Measurements from ENCODE around the gene MRPL23.

The MRPL23 gene

DNA sequence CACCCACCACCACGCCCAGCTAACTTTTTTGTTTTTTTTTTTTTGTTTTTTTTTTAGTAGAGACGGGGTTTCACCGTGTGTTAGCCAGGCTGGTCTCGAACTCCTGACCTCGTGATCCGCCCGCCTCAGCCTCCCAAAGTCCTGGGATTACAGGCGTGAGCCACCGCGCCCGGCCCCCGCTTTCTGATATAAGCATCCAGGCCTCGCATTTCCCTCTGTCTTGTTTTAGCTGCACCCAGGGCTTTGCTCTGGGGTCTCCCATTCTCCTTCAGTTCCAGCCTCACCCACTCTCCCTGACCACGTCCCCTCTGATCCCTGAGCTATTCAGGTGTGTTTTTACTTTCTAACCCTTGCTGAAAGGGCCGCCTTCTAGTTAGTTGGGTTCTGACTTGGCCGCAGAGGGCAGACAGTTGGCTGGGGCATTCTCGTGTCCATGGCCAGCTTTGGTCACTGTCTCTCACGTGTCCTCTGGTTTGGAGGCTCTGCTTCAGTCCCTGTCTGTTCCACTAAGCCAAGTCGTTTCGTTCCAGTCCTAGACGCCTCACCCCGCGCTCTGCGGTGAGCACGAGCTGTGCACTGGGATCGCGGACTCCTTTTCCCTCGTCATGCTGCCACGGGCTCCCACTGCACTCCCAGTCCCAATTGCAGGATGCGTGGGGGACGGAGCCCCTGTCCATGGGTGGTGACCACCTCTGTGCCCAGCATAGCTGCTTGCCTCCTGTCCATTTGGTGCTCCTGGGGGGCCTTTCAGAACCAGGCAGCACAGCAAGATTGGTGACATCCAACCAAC is 33.7 kb upstream of the MRPL23 start:
- FAIRE-seq, result no peak
- TF ChIP-seq POLR2AphosphoS5 (IDR thresholded peaks at IDR 0.05; ENCODE audit: low read depth, low read length), result no peak
- no peak for TF ChIP-seq PAX5 (IDR thresholded peaks at IDR 0.05; ENCODE audit: insufficient read depth, low read length, severe bottlenecking)
- no peak for TF ChIP-seq POLR2A (IDR thresholded peaks at IDR 0.05; ENCODE audit: low read depth, low read length)
- TF ChIP-seq POU2F2 (IDR thresholded peaks at IDR 0.05; ENCODE audit: low read depth, low read length), result no peak
- TF ChIP-seq TAF1 (IDR thresholded peaks at IDR 0.05; ENCODE audit: low read depth, low read length), result no peak
- TF ChIP-seq SPI1 (IDR thresholded peaks at IDR 0.05; ENCODE audit: low read depth, low read length), result no peak
- no peak for DNase-seq (ENCODE audit: insufficient read length, low spot score)

DNA sequence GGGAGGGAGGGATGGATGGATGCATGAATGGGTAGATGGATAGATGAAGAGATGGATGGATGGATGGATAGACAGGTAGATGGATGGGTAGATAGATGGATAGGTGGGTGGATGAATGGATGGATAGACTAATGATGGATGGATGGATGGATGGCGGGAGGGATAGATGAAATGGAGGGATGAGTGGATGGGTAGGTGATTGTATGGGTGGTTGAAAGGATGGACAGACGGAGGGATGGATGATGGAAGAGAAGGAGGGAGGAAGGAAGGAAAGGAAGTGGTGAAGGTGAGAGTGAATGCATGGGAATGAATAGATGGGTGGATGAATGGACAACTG is 31.4 kb upstream of the MRPL23 start:
- TF ChIP-seq POLR2A (IDR thresholded peaks at IDR 0.05; ENCODE audit: low read depth, low read length), result peak; percentile 59; the same call in 1 of the 2 replicates
- no peak for TF ChIP-seq TAF1 (IDR thresholded peaks at IDR 0.05; ENCODE audit: low read depth, low read length)
- no peak for TF ChIP-seq POLR2AphosphoS5 (IDR thresholded peaks at IDR 0.05; ENCODE audit: low read depth, low read length)
- no peak for TF ChIP-seq PAX5 (IDR thresholded peaks at IDR 0.05; ENCODE audit: insufficient read depth, low read length, severe bottlenecking)
- DNase-seq (ENCODE audit: insufficient read length, low spot score) (no peak), FAIRE-seq (peak; percentile 64)

DNA sequence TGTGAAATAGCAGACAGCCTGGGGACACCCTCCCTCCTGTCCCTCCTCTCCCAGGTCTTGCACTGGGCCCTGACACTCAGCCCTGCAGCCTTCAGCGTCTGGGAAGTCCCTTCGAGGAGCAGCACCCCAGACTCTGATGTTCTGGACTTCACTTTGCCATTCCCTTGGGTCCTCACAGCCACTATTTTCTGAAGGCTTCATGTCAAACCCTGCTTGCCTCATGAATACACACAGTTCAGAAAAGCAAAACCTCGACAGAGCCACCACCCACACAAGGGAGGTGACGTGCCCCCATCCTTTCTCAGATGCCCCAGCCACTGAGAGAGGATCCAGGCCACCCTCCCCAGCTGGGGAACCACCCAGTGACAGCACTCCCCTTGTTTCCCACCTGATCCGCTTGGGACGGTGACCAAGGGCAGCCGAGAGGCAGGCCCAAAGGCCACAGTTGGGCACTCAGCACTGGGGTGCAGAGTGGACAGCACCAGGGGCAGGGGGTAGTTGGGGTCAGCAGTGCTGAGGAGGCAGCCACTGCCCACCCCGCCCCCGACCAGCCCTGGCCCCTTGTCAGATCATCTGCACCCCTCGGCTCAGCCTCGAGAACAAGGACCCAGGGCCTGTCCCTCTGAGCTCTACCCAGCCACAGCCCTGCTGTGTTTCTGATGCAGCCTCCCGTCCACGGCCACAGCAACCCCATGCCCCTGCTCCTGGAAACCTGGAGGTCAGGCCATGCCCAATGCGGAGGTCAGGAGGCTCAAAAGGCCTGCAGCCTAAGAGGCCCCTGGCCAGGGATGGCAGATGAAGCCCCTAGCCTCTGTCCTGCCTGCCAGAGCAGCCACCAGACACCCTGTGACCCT is 30.8 kb upstream of the MRPL23 start:
- FAIRE-seq (no peak), DNase-seq (ENCODE audit: insufficient read length, low spot score) (peak; percentile 64)
- TF ChIP-seq POLR2AphosphoS5 (IDR thresholded peaks at IDR 0.05; ENCODE audit: low read depth, low read length), result peak; percentile 77
- TF ChIP-seq POLR2A (IDR thresholded peaks at IDR 0.05; ENCODE audit: low read depth, low read length), result peak; percentile 32; the same call in 1 of the 2 replicates
- TF ChIP-seq TAF1 (IDR thresholded peaks at IDR 0.05; ENCODE audit: low read depth, low read length), result no peak

DNA sequence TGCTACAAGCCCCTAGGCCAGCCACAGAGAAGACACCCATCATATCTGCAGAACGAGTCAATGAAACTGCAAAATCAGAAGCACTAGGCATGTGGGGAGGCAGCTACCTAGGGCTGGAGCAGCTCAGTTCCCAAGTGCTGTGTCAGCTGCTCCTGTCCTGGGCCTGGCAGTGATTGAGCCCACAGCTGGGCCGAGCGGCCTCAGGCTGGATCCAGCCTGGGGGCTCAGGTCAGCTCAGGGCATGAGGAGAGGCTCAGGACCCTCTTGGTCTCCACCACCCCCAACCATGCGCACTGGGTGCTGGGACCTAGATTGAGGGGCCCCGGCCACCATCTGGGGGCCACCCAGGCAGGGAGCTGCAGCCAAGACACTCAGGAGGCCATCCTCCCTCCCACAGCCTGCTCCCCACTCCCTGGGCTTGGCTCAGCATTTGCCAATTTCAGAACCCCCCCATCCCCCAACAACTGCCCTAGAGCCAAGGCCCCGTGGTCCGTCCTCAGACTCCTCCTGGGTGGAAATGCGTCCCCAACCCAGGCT is 30.1 kb upstream of the MRPL23 start:
- no peak for TF ChIP-seq PAX5 (IDR thresholded peaks at IDR 0.05; ENCODE audit: insufficient read depth, low read length, severe bottlenecking)
- TF ChIP-seq POLR2AphosphoS5 (IDR thresholded peaks at IDR 0.05; ENCODE audit: low read depth, low read length), result peak; percentile 17; the same call in 1 of the 2 replicates
- peak; percentile 17 for TF ChIP-seq POLR2A (IDR thresholded peaks at IDR 0.05; ENCODE audit: low read depth, low read length)
- TF ChIP-seq SPI1 (IDR thresholded peaks at IDR 0.05; ENCODE audit: low read depth, low read length), result no peak
- TF ChIP-seq TAF1 (IDR thresholded peaks at IDR 0.05; ENCODE audit: low read depth, low read length), result no peak
- no peak for TF ChIP-seq POU2F2 (IDR thresholded peaks at IDR 0.05; ENCODE audit: low read depth, low read length)
- FAIRE-seq (no peak), DNase-seq (ENCODE audit: insufficient read length, low spot score) (peak; percentile 40)

DNA sequence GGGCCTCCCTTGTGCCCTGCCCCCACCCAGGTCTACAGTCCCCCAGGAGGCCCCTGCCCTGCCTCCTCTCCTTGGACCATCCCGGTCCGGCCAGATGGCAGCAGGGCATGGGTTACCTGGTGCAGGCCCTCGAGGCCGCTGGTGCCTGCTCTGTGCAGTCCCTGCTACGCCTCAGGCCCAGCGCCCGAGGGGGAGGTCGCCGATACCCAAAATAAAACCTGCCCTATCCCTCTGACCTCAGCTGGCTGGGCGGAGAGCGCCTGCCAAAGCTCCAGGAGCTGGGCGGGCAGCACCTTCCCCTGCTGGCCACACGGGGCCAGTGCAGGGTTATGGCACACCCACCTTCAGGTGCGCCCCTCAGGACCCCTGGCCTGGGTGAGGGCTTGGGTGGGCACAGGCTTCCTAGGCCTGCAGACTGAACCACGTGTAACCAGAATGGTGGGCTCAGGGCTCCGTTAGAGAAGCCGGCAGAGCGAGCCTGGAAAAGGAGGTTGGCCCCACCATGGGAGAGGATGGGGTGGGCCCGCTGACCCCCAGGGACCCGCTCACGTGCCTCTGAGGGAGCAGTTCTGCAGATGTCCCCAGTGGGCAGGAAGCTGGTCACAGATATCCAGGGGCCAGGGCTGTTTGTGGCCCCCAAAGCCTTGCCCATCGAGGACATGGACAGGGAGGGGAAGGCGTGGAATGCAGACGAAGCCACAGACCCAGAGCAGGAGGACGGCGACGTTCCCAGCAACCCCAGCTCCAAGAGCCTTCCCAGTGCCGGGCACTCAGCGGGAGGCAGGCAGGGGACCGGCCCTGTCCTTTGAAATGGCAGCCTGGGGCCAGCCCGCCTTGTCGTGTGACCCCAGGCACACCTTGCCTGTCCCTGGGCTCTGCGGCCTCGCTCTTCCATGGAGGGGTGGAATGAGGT is 29.4 kb upstream of the MRPL23 start:
- no peak for TF ChIP-seq POLR2AphosphoS5 (IDR thresholded peaks at IDR 0.05; ENCODE audit: low read depth, low read length)
- TF ChIP-seq POLR2A (IDR thresholded peaks at IDR 0.05; ENCODE audit: low read depth, low read length), result no peak
- TF ChIP-seq TAF1 (IDR thresholded peaks at IDR 0.05; ENCODE audit: low read depth, low read length), result no peak
- no peak for TF ChIP-seq SPI1 (IDR thresholded peaks at IDR 0.05; ENCODE audit: low read depth, low read length)
- no peak for TF ChIP-seq POU2F2 (IDR thresholded peaks at IDR 0.05; ENCODE audit: low read depth, low read length)
- no peak for TF ChIP-seq PAX5 (IDR thresholded peaks at IDR 0.05; ENCODE audit: insufficient read depth, low read length, severe bottlenecking)
- DNase-seq (ENCODE audit: insufficient read length, low spot score) (peak; percentile 64), FAIRE-seq (no peak)

DNA sequence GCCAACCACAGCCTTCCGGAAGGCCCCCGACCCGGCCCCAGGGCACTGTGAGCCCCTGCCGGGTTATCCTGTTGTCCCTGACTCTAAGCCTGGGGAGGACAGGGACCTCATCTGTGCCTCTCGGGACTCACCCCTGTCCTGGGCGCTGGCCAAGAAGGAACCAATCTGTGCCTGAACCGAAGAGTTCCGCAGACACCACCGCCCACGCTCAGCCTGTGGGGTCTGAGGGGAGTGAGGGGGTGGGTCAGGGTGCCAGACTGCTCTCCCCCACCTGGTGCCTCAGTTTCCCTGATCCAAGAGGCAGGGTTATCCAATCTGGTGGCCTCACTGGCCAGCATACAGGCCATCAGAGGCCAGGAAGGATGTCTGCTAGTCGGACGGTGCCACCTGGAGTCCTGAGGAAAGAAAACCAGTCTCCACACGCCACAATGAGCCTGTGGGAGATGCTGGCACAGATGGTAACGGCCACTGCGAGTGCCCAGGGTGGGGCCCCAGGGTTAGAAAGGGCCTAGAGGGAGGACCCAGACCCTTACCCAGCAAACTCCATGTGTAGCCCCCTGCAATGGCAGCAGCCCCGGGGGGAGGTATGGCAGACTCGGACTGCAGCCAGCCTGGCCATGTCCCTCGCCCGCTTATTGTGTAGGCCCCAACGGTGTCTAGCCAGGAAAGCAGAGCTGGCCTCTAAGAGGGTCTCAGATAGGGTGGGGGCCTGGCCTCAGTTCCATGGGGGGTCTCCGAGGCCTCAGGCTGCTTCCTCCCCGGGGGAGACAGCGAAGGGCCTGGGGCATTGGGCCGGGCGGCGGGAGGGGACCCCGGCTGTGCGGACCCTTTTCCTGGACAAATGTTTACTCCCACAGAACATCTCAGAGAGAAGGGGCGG is 28.5 kb upstream of the MRPL23 start:
- no peak for TF ChIP-seq TAF1 (IDR thresholded peaks at IDR 0.05; ENCODE audit: low read depth, low read length)
- no peak for TF ChIP-seq PAX5 (IDR thresholded peaks at IDR 0.05; ENCODE audit: insufficient read depth, low read length, severe bottlenecking)
- no peak for TF ChIP-seq POLR2AphosphoS5 (IDR thresholded peaks at IDR 0.05; ENCODE audit: low read depth, low read length)
- peak; percentile 41 for DNase-seq (ENCODE audit: insufficient read length, low spot score)
- no peak for FAIRE-seq

DNA sequence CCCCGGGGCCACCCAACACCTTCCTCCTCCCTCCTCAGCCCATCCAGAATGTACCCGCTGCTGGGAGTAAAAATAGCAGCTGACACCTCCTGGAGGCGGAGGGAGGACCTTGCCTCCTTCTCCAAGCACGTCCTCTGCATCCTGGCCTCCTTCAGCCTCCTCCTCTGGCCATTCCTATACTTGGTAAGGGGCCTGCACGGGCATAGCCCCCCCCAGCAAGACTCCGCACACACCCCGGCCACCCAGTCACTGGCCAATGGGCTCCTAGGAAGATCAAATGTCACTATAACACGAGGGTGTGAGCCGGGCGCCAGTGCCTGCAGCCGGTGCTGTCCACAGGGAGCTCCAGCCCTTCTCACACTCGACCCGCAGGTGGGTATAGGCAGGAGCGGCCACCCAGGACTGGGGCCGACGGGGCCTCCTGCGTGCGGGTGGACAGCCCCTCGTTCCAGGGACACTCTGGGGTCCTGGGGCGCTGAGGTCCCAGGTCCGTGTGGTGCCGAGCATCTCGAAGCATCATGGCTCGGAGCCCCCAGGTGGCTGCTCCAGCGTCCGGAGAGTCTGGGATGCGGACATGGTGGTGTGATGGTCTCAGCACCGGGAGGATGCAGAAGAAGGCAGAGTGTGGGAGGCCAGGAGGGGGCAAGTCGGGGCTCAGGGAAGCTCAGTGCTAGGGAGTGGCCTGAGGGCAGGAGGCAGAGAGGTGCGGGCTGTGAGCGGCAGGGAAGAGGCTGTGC is 27.6 kb upstream of the MRPL23 start, which contains the start of gene TNNT3:
Gene TNNT3 (plus strand): TSS at position 313 of the 737 bp plus-strand sequence. CDS start 3,172 bp downstream, outside the sequence.
- FAIRE-seq (no peak), DNase-seq (ENCODE audit: insufficient read length, low spot score) (peak; percentile 30)
- TF ChIP-seq POLR2A (IDR thresholded peaks at IDR 0.05; ENCODE audit: low read depth, low read length), result no peak
- no peak for TF ChIP-seq SPI1 (IDR thresholded peaks at IDR 0.05; ENCODE audit: low read depth, low read length)
- TF ChIP-seq PAX5 (IDR thresholded peaks at IDR 0.05; ENCODE audit: insufficient read depth, low read length, severe bottlenecking), result no peak
- no peak for TF ChIP-seq POU2F2 (IDR thresholded peaks at IDR 0.05; ENCODE audit: low read depth, low read length)
- TF ChIP-seq POLR2AphosphoS5 (IDR thresholded peaks at IDR 0.05; ENCODE audit: low read depth, low read length), result no peak
- TF ChIP-seq TAF1 (IDR thresholded peaks at IDR 0.05; ENCODE audit: low read depth, low read length), result no peak

All from GM12891 (cell line).